ENCODE measurements around the gene CENPS. TPM values are rescaled to one million over a fixed set of nuclear protein-coding genes. Genes with fewer than 3 reads are reported as not detected.
A peak's percentile ranks its signal among the peaks of the same experiment; 100 is the strongest.

CENPS gene
- total RNA-seq, 2 donors from 2014 or later = 23.1 to 30.8 TPM

- H3K9me3 ChIP-seq (ENCODE audit: control insufficient read depth, low read length) = no peaks in the 10 kb centered on the region
- Mint-ChIP-seq H3K36me3 (ENCODE audit: low read depth) (peaks cover 39% of the 10 kb centered on the region), H3K9me3 (peaks cover 2% of the 10 kb centered on the region), H3K27ac (peak overlapping the region; percentile 69), H3K27me3 (ENCODE audit: insufficient read depth) (no peaks in the 10 kb centered on the region), H3K4me3 (peak overlapping the region; percentile 79), H3K4me1 (peaks cover 14% of the 10 kb centered on the region)
- H3K27ac ChIP-seq (ENCODE audit: low read depth, low read length) = no peak overlapping the region
- peak; percentile 56 for DNase-seq
- H3K9ac ChIP-seq (ENCODE audit: extremely low read depth, low read length, poor library complexity, severe bottlenecking) = peak overlapping the region; percentile 73
- peaks cover 35% of the 10 kb centered on the region for H3K36me3 ChIP-seq (ENCODE audit: control insufficient read depth, insufficient read depth, low read length)
- no peaks in the 10 kb centered on the region for H3K27me3 ChIP-seq (ENCODE audit: control insufficient read depth, insufficient read depth, low read length, poor library complexity, severe bottlenecking)
- no peaks in the 10 kb centered on the region for H3K4me1 ChIP-seq (ENCODE audit: control insufficient read depth, insufficient read depth, low read length)
- TF ChIP-seq, protein P1, sequence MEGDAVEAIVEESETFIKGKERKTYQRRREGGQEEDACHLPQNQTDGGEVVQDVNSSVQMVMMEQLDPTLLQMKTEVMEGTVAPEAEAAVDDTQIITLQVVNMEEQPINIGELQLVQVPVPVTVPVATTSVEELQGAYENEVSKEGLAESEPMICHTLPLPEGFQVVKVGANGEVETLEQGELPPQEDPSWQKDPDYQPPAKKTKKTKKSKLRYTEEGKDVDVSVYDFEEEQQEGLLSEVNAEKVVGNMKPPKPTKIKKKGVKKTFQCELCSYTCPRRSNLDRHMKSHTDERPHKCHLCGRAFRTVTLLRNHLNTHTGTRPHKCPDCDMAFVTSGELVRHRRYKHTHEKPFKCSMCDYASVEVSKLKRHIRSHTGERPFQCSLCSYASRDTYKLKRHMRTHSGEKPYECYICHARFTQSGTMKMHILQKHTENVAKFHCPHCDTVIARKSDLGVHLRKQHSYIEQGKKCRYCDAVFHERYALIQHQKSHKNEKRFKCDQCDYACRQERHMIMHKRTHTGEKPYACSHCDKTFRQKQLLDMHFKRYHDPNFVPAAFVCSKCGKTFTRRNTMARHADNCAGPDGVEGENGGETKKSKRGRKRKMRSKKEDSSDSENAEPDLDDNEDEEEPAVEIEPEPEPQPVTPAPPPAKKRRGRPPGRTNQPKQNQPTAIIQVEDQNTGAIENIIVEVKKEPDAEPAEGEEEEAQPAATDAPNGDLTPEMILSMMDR (conservative IDR thresholded peaks at IDR 0.05) = no peak
- peak overlapping the region; percentile 87 for H3K4me3 ChIP-seq (ENCODE audit: low read length)
- WGBS, 2 experiments (ENCODE audit: insufficient coverage in 1 of 2, insufficient read length in 1 of 2) = 13 to 26% methylated on average over 7 to 8 of the region's 8 CpGs
Measured at GRCh38 chr1:10400013-10400412, 30.2 kb upstream of the CENPS start.

GRCh38 chr1:10401281-10401680 lies 29.0 kb upstream of the CENPS start:
- H3K9ac ChIP-seq (ENCODE audit: extremely low read depth, low read length, poor library complexity, severe bottlenecking) = no peak overlapping the region
- no peaks in the 10 kb centered on the region for H3K9me3 ChIP-seq (ENCODE audit: control insufficient read depth, low read length)
- no peaks in the 10 kb centered on the region for H3K27me3 Mint-ChIP-seq (ENCODE audit: insufficient read depth)
- H3K36me3 Mint-ChIP-seq (ENCODE audit: low read depth) = peaks cover 46% of the 10 kb centered on the region
- DNase-seq = no peak
- H3K4me1 Mint-ChIP-seq = peaks cover 14% of the 10 kb centered on the region
- peak overlapping the region; percentile 66 for H3K27ac Mint-ChIP-seq
- peaks cover 47% of the 10 kb centered on the region for H3K36me3 ChIP-seq (ENCODE audit: control insufficient read depth, insufficient read depth, low read length)
- TF ChIP-seq, protein P1 (conservative IDR thresholded peaks at IDR 0.05) = no peak
- no peaks in the 10 kb centered on the region for H3K27me3 ChIP-seq (ENCODE audit: control insufficient read depth, insufficient read depth, low read length, poor library complexity, severe bottlenecking)
- WGBS, 2 experiments (ENCODE audit: insufficient coverage in 1 of 2, insufficient read length in 1 of 2) = 90 to 91% methylated on average over 1 of the region's 1 CpG
- H3K27ac ChIP-seq (ENCODE audit: low read depth, low read length) = no peak overlapping the region
- peak overlapping the region; percentile 79 for H3K4me3 Mint-ChIP-seq
- no peaks in the 10 kb centered on the region for H3K9me3 Mint-ChIP-seq
- no peaks in the 10 kb centered on the region for H3K4me1 ChIP-seq (ENCODE audit: control insufficient read depth, insufficient read depth, low read length)
- H3K4me3 ChIP-seq (ENCODE audit: low read length) = no peak overlapping the region

GRCh38 chr1:10402729-10403274 lies 27.4 kb upstream of the CENPS start:
- H3K36me3 ChIP-seq (ENCODE audit: control insufficient read depth, insufficient read depth, low read length) = peaks cover 63% of the 10 kb centered on the region
- H3K4me1 ChIP-seq (ENCODE audit: control insufficient read depth, insufficient read depth, low read length) = no peaks in the 10 kb centered on the region
- WGBS, 2 experiments (ENCODE audit: insufficient coverage in 1 of 2, insufficient read length in 1 of 2) = 94 to 100% methylated on average over 9 of the region's 9 CpGs
- H3K27ac ChIP-seq (ENCODE audit: low read depth, low read length) = no peak overlapping the region
- H3K9me3 Mint-ChIP-seq = no peaks in the 10 kb centered on the region
- no peak for DNase-seq
- no peak overlapping the region for H3K4me3 Mint-ChIP-seq
- H3K4me1 Mint-ChIP-seq = peaks cover 14% of the 10 kb centered on the region
- no peak overlapping the region for H3K4me3 ChIP-seq (ENCODE audit: low read length)
- no peaks in the 10 kb centered on the region for H3K27me3 ChIP-seq (ENCODE audit: control insufficient read depth, insufficient read depth, low read length, poor library complexity, severe bottlenecking)
- no peaks in the 10 kb centered on the region for H3K9me3 ChIP-seq (ENCODE audit: control insufficient read depth, low read length)
- no peaks in the 10 kb centered on the region for H3K27me3 Mint-ChIP-seq (ENCODE audit: insufficient read depth)
- peaks cover 61% of the 10 kb centered on the region for H3K36me3 Mint-ChIP-seq (ENCODE audit: low read depth)
- H3K9ac ChIP-seq (ENCODE audit: extremely low read depth, low read length, poor library complexity, severe bottlenecking) = no peak overlapping the region
- TF ChIP-seq, protein P1 (conservative IDR thresholded peaks at IDR 0.05) = no peak
- no peak overlapping the region for H3K27ac Mint-ChIP-seq
